Measurements from ENCODE around the gene EPHA5.

Gene EPHA5

DNA sequence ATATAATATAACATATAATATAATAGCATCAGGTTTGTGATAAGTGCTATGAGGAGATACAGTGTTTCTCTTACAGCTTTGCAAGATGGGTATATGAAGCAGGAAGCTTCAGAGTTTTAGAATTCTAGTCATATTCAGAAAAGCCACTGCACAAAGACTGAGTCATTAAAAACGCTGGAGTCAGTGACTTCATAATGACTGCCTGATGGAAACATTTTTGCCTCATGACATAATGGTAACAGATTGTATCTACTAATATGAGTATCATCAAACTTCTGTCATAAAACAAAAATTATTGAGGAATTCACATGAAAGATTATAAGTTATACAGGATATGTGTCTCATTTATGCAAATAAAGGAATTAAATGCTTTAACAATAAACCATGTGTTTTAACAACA is 46.8 kb downstream of the EPHA5 start:
- DNase-seq = no peak

- DNase-seq = no peak
Measured at GRCh38 chr4:65617416-65617815, 52.9 kb downstream of the EPHA5 start.

- DNase-seq = no peak
Measured at GRCh38 chr4:65604515-65604914, 65.8 kb downstream of the EPHA5 start.

- DNase-seq = no peak
Measured at GRCh38 chr4:65600656-65601055, 69.6 kb downstream of the EPHA5 start.

GRCh38 chr4:65599340-65599739 is 70.9 kb downstream of the EPHA5 start:
- no peak for DNase-seq

- no peak for DNase-seq
Measured at GRCh38 chr4:65597697-65598096, 72.6 kb downstream of the EPHA5 start.

DNA sequence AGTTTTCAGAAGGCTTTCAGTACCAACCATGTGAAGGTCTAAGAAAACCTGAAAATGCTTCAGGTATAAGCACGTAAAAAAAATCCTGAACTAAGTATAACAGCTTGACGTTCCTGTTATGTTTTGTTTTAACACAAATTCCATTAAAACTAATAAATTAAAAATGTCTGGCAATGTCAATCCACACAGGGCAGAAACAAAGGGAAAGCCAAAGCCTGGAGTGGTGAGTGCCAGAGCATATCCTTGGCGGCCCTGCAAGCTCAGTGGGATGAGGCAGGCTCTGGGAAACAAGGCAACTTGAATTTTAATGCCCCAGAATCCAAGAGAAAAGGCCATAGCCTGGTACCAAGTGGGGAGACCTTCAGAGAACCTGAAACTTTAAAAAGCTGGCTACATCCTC is 78.2 kb downstream of the EPHA5 start:
- no peak for DNase-seq

- no peak for DNase-seq
Measured at GRCh38 chr4:65589921-65590320, 80.4 kb downstream of the EPHA5 start.

GRCh38 chr4:65589331-65589730 is 81.0 kb downstream of the EPHA5 start:
- DNase-seq = no peak

- no peak for DNase-seq
Measured at GRCh38 chr4:65580551-65580950, 89.7 kb downstream of the EPHA5 start.

GRCh38 chr4:65566473-65566872 is 103.8 kb downstream of the EPHA5 start:
- no peak for DNase-seq

DNA sequence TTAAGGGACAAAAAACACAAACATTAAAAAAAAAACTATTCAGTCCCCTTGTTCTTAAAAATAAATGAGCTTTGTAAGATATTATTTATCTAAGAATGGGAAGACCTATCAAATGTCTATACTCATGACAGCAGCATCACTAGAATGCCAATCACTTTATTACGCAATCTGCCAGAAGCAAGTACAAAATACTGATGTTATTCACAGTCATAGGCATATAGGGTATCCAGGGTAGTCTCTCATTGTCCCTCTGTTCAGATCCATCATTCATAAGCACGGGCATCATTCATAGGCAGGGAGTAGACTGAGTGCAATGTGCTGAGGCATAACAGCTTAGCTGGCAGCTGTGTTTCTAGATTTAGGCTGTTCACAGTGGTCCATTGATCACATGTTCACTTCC is 109.1 kb downstream of the EPHA5 start:
- DNase-seq = no peak

GRCh38 chr4:65559270-65559669 is 111.0 kb downstream of the EPHA5 start:
- no peak for DNase-seq

- no peak for DNase-seq
Measured at GRCh38 chr4:65552057-65552456, 118.2 kb downstream of the EPHA5 start.

- no peak for DNase-seq
Measured at GRCh38 chr4:65550500-65550899, 119.8 kb downstream of the EPHA5 start.

- DNase-seq = no peak
Measured at GRCh38 chr4:65546882-65547416, 123.3 kb downstream of the EPHA5 start.

DNA sequence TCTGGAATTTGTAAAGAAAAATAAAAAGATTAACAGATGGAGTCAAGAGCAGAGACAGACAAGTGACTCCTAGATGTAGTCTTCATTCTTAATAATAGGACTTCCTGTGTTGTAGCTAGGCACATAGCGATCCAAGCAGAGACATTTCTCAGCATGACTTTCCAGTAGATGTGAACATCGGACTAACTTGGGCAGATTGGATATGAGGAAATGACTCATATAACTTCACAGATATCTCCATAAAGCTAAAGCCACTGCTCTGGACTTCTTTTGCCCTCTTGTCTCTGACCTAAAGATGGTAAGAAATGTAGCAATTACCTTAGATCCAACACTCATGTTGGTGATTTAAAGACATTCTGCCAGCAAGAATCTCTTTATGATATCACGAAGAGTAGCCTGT is 131.7 kb downstream of the EPHA5 start:
- no peak for DNase-seq

GRCh38 chr4:65535113-65535512 is 135.2 kb downstream of the EPHA5 start:
- DNase-seq = no peak

DNA sequence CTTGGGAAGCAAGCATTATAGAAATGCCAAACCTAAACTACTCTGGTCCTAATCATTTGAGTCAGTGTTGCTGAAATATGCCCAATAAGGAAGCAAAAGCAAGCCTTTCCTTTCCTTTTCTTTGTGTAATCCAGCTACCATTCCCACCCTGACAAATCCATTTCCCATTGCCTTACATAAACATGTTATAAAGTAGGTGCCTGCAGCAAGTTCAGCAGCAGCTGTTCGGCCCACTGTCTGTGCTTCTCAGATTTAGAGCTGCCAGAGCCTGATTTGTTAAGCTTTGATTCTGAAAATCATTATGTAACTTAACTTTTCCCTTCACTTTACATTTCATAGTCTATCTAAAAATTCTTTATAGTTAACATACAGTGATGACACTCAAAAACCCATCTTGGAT is 148.6 kb downstream of the EPHA5 start:
- DNase-seq = no peak

GRCh38 chr4:65515646-65516045 is 154.6 kb downstream of the EPHA5 start:
- DNase-seq = no peak

- DNase-seq = no peak
Measured at GRCh38 chr4:65510976-65511375, 159.3 kb downstream of the EPHA5 start.

GRCh38 chr4:65508168-65508567 is 162.1 kb downstream of the EPHA5 start:
- no peak for DNase-seq

DNA sequence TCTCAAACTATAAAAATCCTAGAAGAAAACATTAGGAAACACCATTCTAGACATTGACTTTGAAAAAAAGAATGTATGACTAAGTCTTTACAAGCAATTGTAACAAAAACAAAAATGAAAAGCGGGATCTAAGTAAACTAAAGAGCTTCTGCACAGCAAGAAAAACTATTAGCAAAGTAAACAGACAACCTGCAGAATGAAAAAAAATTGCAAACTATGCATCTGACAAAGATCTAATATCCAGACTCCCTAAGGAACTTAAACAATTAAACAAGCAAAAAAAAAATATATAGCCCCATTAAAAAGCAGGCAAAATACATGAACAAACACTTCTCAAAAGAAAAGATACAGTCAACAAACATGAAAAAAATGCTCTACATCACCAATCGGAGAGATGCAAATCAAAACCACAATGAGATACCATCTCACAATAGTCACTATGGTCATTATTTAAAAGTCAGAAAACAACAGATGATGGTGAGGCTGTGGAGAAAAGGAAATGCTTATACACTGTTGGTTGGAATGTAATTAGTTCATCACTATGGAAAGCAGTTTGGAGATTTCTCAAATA is 168.1 kb downstream of the EPHA5 start:
- no peak for DNase-seq

- no peak for DNase-seq
Measured at GRCh38 chr4:65498606-65499005, 171.7 kb downstream of the EPHA5 start.

DNA sequence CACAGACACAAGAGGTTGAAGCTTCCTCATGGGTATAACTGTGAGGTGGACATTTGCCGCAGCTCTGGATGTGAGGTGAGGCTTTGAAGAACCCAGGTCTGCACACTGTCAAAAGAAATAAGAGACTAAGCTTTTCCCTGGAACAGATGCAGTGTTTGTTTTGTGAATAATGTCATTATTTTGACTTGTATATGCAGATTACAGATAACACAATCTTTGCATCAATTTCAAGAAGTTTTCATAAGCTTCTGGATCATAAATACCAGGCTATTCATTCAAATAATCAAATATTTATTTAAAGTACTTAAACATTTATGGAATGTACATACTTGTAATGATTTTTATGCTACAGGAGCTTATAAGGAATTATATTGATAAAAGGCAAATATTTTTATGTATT is 174.8 kb downstream of the EPHA5 start:
- no peak for DNase-seq

GRCh38 chr4:65482410-65482809 is 187.9 kb downstream of the EPHA5 start:
- DNase-seq = no peak

All from activated CD4-positive, alpha-beta T cell treated with anti-CD3 and anti-CD28 coated beads, Interleukin-2, Interleukin-6, amounts not matched to agents 100 ng/mL and 50 ng/mL, durations not matched to agents 16 hours and 8 hours (primary cell).